B cell (primary cell): ENCODE measurements around the gene ELOF1. TPM values are rescaled to one million over a fixed set of nuclear protein-coding genes. Genes with fewer than 3 reads are reported as not detected.
A peak's percentile ranks its signal among the peaks of the same experiment; 100 is the strongest.

ENCODE experiments used
- ATAC-seq: fragments of 200-7000 bp; cut with Tn5 transposase; one replicate; pipeline ENCODE4 v1.10.0; 2021; ENCODE audit warnings: low read depth, mild to moderate bottlenecking, moderate number of reproducible peaks, moderate library complexity
- CTCF ChIA-PET: fragments of 350-600 bp; sonication (Branson Sonifier 250); formaldehyde crosslinking; loops from one replicate; lab custom pipeline; 2021; ENCODE audit warnings: antibody characterized with exemption, inconsistent platforms; lab: Charles Lee
- POLR2A ChIA-PET: fragments of 350-600 bp; sonication (Branson Sonifier 250); formaldehyde crosslinking; loops from one replicate; lab custom pipeline; 2021; ENCODE audit warnings: antibody characterized with exemption; lab: Charles Lee
- DNase-seq: peaks from one replicate; pipeline ENCODE4 v3.0.0; 2013
- H2AFZ ChIP-seq: 2 replicates; pipeline ENCODE4 v1.6.1; 2012; ENCODE audit warnings: mild to moderate bottlenecking, low read depth, low read length; ENCODE audit not compliant: insufficient read depth, poor library complexity, severe bottlenecking
- H3K27ac ChIP-seq, 2 donors: 1 replicate in 1 of 2; 2 replicates in 1 of 2; pipeline ENCODE4 v1.5.1; 2012 to 2013; ENCODE audit warnings: low read length in 2 of 2, mild to moderate bottlenecking in 2 of 2, moderate library complexity in 1 of 2
- H3K27me3 ChIP-seq, 4 experiments: fragments of 200-600 bp in 1 of 4; sonication (generic) in 1 of 4; replicated peaks in 1 of 4; 1 replicate in 2 of 4; 2 replicates in 2 of 4; pipeline versions ENCODE4 v1.6.1 to v1.7.0; 2013 to 2016; ENCODE audit warnings: low read length in 3 of 4, mild to moderate bottlenecking in 2 of 4, mixed read lengths in 1 of 4, moderate library complexity in 1 of 4; ENCODE audit not compliant: insufficient read depth in 4 of 4, control insufficient read depth in 3 of 4; ENCODE audit errors: control extremely low read depth in 1 of 4
- H3K36me3 ChIP-seq, 2 experiments: replicated peaks in 1 of 2; 1 replicate in 1 of 2; 2 replicates in 1 of 2; pipeline versions ENCODE4 v1.6.1 to v1.7.1; 2013; ENCODE audit warnings: low read length in 1 of 2; ENCODE audit not compliant: insufficient read depth in 2 of 2, control insufficient read depth in 1 of 2; ENCODE audit errors: control extremely low read depth in 1 of 2, extremely low read depth in 1 of 2
- H3K4me1 ChIP-seq, 2 donors: fragments of 200-600 bp in 1 of 2; sonication (generic) in 1 of 2; 1 replicate in 1 of 2; 2 replicates in 1 of 2; pipeline versions ENCODE4 v1.5.1 to v1.6.1; 2013 to 2017; ENCODE audit warnings: low read length in 2 of 2; ENCODE audit not compliant: control insufficient read depth in 2 of 2, insufficient read depth in 2 of 2
- H3K4me2 ChIP-seq: replicated peaks from 2 replicates; pipeline ENCODE3; 2012; ENCODE audit warnings: mild to moderate bottlenecking, low read depth, low read length; ENCODE audit not compliant: poor library complexity, severe bottlenecking
- H3K4me3 ChIP-seq, 5 experiments: fragments of 200-600 bp in 1 of 5; sonication (generic) in 1 of 5; 1 replicate in 3 of 5; 2 replicates in 2 of 5; pipeline versions ENCODE4 v1.5.1 to v1.7.0; 2011 to 2016; ENCODE audit warnings: low read length in 4 of 5, mild to moderate bottlenecking in 4 of 5, low read depth in 2 of 5, control low read depth in 1 of 5, moderate library complexity in 1 of 5; ENCODE audit not compliant: insufficient read depth in 1 of 5; ENCODE audit errors: control extremely low read depth in 1 of 5, extremely low read depth in 1 of 5
- H3K79me2 ChIP-seq: fragments of 200-600 bp; sonication (generic); one replicate; pipeline ENCODE4 v1.6.0; 2016; ENCODE audit warnings: low read length; ENCODE audit not compliant: control insufficient read depth, insufficient read depth
- H3K9ac ChIP-seq: fragments of 200-600 bp; sonication (generic); 2 replicates; pipeline ENCODE4 v1.6.1; 2017; ENCODE audit warnings: mild to moderate bottlenecking, low read length, moderate library complexity
- H3K9me3 ChIP-seq, 3 donors: one replicate each; pipeline versions ENCODE4 v1.6.1 to v1.7.1; 2013; ENCODE audit warnings: low read length in 2 of 3; ENCODE audit not compliant: control insufficient read depth in 2 of 3, insufficient read depth in 1 of 3; ENCODE audit errors: control extremely low read depth in 1 of 3
- H4K20me1 ChIP-seq: 2 replicates; pipeline ENCODE4 v1.6.0; 2012; ENCODE audit warnings: mild to moderate bottlenecking, low read length; ENCODE audit not compliant: insufficient read depth, control insufficient read depth, poor library complexity, severe bottlenecking
- H3K27ac Mint-ChIP-seq: one replicate; pipeline ENCODE4 v1.8.0; 2021; ENCODE audit warnings: mixed read lengths
- H3K27me3 Mint-ChIP-seq: one replicate; pipeline ENCODE4 v1.8.0; 2021; ENCODE audit warnings: mixed read lengths
- H3K4me1 Mint-ChIP-seq: one replicate; pipeline ENCODE4 v1.8.0; 2021; ENCODE audit warnings: mixed read lengths
- H3K4me3 Mint-ChIP-seq: one replicate; pipeline ENCODE4 v1.8.0; 2021; ENCODE audit warnings: mixed read lengths
- H3K9me3 Mint-ChIP-seq: one replicate; pipeline ENCODE4 v1.8.0; 2022; ENCODE audit warnings: mixed read lengths; ENCODE audit not compliant: insufficient read depth
- CTCF ChIP-seq: fragments of 200-600 bp; IDR thresholded peaks from one replicate; pipeline ENCODE4 v1.8.0; 2022; ENCODE audit warnings: antibody characterized with exemption, mild to moderate bottlenecking
- EZH2 ChIP-seq: IDR thresholded peaks from 2 replicates; pipeline ENCODE4 v1.6.1; 2012; ENCODE audit warnings: borderline replicate concordance, low read depth, mild to moderate bottlenecking, moderate library complexity, low read length; ENCODE audit not compliant: insufficient read depth, poor library complexity, severe bottlenecking
- WGBS: methylation state at CpG from one replicate; pipeline ENCODE4 v1.1.5; 2013; ENCODE audit warnings: missing lambda C conversion rate; ENCODE audit not compliant: insufficient coverage; 5-methylcytosine and 5-hydroxymethylcytosine counted together
- intact Hi-C: fragments of 100-400 bp; cut with micrococcal nuclease; formaldehyde crosslinking; loops from one replicate; pipeline ENCODE4 v1.10.0; 2022
- polyA plus RNA-seq: library from polyadenylated mRNA; depleted of rRNA; stranded (reverse); fragments of >200 nt; gene quantifications from 2 replicates; pipeline ENCODE4 v1.2.3, GENCODE V29; 2012
- total RNA-seq, 2 donors: library from RNA; stranded (reverse); fragments of 120-200 nt in 1 of 2; gene quantifications; 1 replicate in 1 of 2; 2 replicates in 1 of 2; pipeline versions ENCODE4 v1.2.3 to v1.2.4, GENCODE V29; 2013 to 2022

Gene ELOF1
- total and polyA plus RNA-seq, 2 donors (not counting 1 experiment from before 2014, with no cell fraction given) = 69.5 to 76.2 TPM

- intact Hi-C loops = no loop called here
- Histone ChIP-seq H3K4me1 (peaks cover 64 to 94% of the 10 kb centered on the region in 2 donors), H4K20me1 (no peaks in the 10 kb centered on the region), H3K4me3 (peak within 1 kb of the TSS in 4 of 5 experiments; percentile 61 to 80 (median 68)), H3K9me3 (no peaks in the 10 kb centered on the region), H2AFZ (peak within 1 kb of the TSS; percentile 72), H3K36me3 (peaks cover 0 to 19% of the 10 kb centered on the region in 2 experiments), H3K4me2 (peak within 1 kb of the TSS; percentile 93), H3K27me3 (no peaks in the 10 kb centered on the region), H3K9ac (peak within 1 kb of the TSS; percentile 75), H3K27ac (peak within 1 kb of the TSS; percentile 67 to 77), H3K79me2 (peaks cover 5% of the 10 kb centered on the region)
- 59% methylated on average over 13 of the region's 18 CpGs for WGBS
- TF ChIP-seq EZH2 (no peak), CTCF (no peak)
- Mint-ChIP-seq H3K4me1 (peaks cover 67% of the 10 kb centered on the region), H3K27me3 (no peaks in the 10 kb centered on the region), H3K27ac (peak within 1 kb of the TSS; percentile 94), H3K9me3 (no peaks in the 10 kb centered on the region), H3K4me3 (peak within 1 kb of the TSS; percentile 91)
- CTCF ChIA-PET = interaction anchor here (1.5 to 7.2 kb wide), 4 partner anchors 9 to 49 kb away, joined by 5 to 61 read pairs (median 6); partner anchors contain the start of gene ECSIT
- DNase-seq (peak; percentile 41), ATAC-seq (no peak)
- POLR2A ChIA-PET = interaction anchor here (1.7 to 3.0 kb wide), 2 partner anchors 9 to 16 kb away, joined by 4 to 19 read pairs; no protein-coding TSS in a partner anchor
Measured at GRCh38 chr19:11577451-11578257, 18.6 kb upstream of the ELOF1 start, which contains the start of gene ACP5. Gene ACP5 (minus strand): TSS chr19:11577645. CDS start chr19:11577317, 328 bp downstream.
